ENCODE results near the gene ZNF774.
"Not testable (repeated sequence)": the region's sequence is repeated elsewhere in the genome, so short reads cannot be mapped to it uniquely, and the experiment has no call there.

ZNF774 gene

DNA sequence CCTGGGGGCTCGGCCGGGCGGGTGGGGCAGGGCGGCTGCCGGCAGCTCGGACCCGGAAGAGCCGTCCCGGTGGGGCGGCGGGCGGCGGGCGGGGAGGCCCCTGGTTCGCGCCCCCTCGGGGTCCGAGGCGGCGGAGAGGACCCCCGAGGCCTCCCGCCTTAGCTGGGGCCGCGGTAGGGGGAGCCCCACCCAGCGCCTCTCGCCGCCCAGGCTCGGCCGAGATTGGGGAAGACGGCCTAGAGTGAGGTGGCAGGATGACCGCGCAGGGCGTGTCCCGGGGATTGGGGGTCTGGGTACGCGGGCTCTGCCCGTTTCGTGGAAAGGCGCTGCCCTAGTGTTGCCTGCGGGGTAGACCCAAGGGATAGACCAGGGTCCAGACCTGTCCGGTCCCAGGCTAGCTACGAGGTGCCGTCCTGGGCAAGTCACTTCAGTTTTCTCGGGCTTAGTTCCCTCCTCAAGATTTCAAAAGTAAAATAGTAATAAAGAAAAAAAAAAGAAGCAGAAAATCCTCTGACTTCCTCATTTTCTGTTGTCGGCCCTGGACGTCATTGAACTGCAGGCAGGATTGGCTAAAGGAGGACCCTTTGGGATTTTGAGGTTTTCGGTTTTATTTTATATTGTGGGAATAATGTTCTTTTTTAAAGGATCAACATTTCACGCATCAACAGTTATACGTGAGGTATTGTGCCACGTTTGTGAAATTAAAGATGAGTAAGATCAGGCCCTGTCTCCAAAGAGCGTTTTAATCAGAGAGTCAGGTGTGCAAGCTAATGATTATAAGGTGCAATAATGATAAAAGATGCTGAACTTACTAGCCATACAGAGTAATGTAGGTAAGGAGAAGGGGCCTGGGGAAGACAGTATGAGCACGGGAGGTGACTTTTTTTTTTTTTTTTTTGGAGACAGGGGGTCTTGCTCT lies 36.6 kb downstream of the ZNF774 start:
- DNase-seq (ENCODE audit: low spot score) (peak; percentile 42), FAIRE-seq (no peak)

DNA sequence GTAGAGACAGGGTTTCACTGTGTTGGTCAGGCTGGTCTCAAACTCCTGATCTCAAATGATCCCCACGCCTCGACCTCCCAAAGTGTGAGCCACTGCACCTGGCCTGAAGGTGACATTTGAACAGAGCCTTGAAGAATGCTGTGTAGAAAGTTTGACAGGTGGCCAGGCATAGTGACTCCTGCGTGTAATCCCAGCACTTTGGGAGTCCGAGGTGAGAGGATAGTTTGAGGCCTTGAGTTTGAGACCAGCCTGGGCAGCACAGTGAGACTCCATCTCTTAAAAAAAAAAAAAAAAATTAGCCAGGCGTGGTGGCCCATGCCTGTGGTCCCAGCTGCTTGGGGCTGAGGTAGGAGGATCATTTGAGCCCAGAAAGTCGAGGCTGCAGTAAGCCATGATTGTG lies 37.4 kb downstream of the ZNF774 start:
- FAIRE-seq (no peak), DNase-seq (ENCODE audit: low spot score) (no peak)

DNA sequence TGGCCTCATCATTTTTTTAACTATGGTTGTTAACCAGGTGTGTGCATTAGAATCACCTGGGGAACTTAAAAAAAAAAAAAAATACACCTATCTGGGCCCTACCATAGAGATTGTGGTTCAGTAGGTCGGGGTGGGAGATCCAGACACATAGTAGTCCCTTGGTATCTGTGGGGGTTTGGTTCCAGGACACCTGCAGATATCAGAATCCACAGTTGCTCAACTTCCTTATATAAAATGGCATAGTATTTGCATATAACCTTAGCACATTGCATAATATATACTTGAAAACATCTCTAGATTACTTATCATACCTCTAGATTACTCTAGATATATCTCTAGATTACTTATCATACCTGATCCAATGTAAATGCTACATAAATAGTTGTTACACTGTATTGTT lies 41.0 kb downstream of the ZNF774 start:
- no peak for FAIRE-seq
- no peak for DNase-seq (ENCODE audit: low spot score)

DNA sequence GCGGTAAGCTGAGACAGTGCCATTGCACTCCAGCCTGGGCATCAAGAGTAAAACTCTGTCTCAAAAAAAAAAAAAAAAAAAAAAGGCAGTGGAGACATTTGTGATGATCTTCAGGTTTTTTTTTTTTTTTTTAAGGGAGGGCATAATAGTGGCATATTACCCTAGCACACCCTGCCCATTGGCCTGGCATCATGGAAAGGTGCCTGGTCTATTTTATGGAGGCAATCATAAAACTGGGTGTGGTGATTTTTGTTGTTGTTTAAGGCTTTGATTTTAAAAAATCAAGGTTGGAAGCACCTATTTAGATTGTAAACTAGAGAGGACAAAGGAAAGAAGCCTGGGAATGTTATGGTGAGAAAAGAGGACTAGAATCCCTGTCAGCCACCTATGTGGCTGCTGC lies 42.0 kb downstream of the ZNF774 start:
- DNase-seq (ENCODE audit: low spot score) = no peak
- no peak for FAIRE-seq

DNA sequence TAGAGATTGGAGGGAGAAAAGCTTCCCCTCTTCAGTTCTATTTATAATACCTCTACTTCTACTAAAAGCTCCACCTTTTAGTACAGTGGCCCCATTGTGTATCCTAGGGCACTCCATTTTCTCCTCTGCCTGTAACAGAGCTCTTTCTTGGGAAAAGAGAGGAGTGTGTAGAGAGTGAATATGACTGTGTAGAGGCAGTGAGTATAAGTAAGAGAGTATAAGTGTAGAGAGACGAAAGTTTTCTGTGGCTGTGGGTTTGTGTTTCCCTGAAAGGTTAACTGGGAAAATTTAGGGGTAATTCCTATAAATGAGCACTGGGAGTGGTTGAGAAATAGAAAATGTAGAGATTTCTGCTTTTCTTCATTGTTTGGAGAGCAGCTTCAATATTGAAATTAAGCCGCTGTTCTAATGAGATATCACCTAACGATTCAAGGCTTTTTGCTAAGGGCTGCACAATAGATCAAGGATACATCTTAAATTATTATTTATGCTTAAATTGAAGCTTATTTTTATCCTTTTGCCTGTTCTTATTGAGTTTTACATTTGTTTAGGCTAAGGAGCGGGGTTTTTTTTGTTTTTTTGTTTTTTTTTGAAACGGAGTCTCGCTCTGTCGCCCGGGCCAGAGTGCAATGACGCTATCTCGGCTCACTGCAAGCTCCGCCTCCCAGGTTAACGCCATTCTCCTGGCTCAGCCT lies 42.8 kb downstream of the ZNF774 start:
- FAIRE-seq (no peak), DNase-seq (ENCODE audit: low spot score) (no peak)

DNA sequence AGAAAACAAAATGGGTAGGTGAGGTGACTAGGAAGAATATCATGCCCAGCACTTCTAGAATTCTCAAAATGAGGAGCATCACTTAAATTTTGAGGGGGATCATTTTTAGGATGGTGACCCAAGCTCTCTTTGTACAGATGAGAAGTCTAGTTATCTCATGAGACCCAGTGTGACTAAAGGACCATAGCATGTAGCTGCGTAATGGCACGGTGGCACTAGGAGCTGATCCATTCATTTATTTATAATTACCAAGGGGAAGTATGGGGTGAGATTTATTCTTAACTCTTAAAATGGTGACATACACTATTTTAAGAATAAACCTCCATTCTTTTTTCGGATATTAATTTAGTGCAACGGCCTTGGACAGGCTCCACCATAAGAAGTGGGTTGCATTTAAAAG lies 44.2 kb downstream of the ZNF774 start:
- DNase-seq (ENCODE audit: low spot score) (no peak), FAIRE-seq (no peak)

DNA sequence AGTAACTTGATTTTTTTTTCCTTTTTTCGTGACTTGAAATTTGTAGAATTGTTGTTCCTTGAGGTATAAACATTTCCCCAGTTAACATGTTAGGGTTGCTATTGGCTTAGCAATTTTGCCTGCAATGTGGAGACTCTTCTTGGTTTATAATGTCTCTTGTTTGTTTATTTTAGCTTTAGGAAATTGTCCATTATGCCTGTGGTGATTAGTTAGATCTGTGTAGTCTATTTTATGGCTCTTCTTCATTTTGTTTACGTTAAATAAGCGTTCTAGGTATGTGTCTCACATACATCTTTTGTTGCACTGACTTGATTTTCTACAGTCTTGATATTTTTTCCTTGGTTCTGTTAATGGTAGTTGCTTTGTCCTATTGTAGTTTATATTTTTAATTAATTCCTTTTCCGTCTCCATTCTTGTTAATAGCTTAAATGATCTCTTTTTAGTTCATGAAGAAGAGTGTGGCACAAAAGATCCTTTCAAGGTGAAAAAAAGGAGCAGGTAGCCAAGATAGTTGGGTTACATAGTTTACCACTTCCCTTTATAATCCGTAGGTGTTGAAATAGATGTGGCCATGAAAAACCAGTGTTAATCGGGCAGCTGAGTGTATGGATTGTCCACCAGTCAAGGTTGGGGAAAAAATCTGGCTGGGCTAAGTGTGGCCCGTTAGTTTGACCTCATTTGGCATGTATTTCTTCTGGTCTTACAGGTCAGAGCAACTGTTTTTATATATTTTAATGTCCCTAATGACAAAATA lies 48.1 kb downstream of the ZNF774 start:
- FAIRE-seq (no peak), DNase-seq (ENCODE audit: low spot score) (no peak)

DNA sequence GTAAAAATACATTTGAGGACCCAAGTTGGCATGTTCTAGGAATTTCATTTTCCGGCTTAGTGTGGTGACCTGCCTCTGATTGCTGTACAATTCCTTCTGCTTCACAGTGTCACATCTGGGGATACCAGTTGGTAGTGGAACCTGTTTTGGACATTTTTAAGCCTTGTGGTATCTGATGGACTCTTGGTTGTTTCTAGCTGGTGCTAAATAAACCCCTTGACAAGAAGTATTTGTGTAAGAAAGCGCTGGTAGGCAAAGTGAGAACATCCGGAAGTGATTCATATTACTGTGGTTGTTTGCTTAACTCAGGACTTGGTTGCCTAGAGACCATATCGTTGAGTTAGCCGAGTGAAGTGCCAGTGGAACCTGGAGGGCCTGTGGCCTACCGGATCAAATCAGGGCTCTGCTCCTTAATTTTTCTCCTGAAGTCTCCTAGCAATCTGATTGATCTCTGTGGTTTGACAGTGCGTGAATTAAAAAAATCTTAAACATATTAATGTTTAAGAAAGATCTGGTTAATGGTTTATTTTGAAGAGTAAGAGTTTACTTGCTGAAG lies 48.8 kb downstream of the ZNF774 start:
- FAIRE-seq = peak; percentile 85
- DNase-seq (ENCODE audit: low spot score) = peak; percentile 97

DNA sequence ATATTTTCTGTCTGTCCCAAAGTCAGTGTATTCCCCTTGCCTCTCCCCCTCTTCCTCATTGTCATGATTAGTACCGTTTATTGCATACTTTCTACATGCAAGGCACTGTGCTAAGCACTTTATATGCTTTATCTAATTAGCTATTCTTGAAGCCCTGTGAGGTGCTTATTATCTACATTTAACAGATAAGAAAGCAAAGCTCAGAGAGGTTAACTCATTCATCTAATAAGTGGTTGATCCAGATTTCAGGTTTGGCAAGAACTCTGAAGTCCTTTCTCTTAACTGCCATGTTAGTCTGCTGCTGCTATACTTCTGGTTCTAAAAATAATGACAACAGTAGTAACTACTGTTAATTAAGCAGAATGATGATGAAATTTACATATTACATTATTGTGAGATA lies 49.4 kb downstream of the ZNF774 start:
- FAIRE-seq = no peak
- no peak for DNase-seq (ENCODE audit: low spot score)

DNA sequence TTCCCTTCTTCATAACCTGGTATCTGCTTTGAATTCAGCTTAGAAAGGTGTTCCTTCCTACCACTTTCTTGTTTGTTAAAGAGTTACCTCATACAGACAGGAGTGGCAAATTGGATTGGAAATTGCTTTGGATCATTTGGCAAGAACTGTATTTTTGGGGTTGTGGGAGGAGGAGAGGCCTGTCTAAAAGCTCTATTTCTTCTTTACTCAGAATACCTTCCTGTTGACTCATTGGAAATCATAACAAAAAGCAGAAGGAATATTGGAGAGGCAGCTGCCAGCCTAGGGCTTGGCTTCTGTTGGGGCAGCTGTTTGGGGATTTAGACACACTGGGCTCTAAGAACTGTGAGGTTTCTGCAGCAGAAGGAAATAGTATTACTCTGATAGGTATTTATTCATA lies 50.1 kb downstream of the ZNF774 start:
- FAIRE-seq (peak; percentile 76), DNase-seq (ENCODE audit: low spot score) (peak; percentile 74)

DNA sequence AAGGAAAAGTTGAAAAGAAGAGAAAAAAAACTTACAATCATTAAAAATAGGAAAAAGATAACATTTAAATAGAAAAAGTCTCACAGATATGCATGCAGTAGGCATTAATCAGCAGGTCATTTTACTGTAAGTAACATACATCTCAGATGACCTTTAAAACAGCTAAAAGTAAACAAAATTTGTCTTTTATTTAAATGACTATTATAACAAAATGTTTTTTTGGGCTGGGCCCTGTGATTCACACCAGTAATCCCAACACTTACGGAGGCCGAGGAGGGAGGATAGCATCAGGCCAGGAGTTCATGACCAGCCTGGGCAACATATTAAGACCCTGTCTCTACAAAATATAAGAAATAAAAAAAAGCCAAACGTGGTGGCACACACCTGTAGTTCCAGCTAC lies 50.7 kb downstream of the ZNF774 start:
- DNase-seq (ENCODE audit: low spot score) = no peak
- FAIRE-seq = no peak

DNA sequence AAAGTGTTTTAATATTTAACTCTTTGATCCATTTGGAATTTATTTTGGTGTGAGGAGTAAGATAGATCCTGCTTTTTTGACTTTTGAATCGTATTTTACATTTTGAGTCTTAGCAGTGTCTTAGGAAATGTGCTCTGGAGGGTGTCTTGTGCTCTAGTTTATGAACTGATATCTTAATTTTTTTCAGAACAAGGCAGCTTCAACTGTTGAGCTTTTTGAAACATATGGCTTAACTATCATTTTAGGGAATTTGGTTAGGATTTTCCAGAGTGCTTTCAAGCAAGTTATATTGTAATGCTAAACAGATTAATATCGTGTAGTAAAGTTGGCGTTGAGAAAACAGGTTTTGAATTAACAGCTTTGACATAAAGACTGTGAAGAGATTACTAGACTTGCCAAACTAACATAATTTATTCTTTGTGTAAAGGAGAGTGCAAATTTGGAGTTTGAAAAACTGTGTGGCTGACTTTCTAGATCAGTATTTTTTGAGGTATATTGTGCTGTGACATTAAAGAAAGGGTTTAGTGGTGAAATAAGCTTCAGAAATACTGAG lies 53.0 kb downstream of the ZNF774 start:
- DNase-seq (ENCODE audit: low spot score) (no peak), FAIRE-seq (no peak)

DNA sequence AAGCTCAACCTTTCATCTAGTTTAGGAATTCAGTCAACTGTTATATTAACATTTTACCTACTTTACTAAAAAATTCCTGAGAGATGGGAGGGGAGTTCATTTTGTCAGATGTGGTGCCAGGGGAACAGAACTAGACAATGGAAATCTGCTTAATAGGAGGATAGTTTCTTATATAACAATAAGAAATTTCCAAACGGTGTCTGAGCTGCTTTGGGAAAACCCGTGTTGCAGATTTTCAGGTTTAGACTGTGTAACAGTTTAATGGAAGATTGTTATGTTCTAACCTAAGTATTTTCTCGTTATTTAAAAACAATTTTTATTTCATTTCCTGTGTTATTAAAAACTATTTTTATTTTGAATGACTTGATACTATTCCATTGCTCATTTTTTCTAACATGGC lies 55.3 kb downstream of the ZNF774 start:
- no peak for DNase-seq (ENCODE audit: low spot score)

DNA sequence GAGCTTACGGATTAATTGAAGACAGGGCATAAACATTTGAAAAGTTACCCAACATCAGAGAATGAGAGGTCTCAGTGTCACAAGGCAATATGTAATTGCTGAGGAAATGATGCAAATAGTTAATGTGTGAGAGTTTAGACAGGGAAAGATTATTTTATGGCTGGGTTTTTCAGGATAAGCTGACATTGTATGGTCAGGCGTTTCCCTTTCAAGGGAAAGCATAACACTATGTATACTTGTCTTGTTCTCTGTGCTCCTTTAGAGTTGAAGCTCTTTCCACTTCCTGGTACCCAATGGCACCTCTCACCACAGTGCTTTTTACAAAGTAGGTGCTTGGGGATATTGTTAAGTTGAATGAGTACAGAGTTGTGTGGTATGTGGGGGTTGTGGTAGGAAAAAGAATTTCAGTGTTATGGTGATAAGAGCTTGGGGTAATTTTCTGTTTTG lies 55.8 kb downstream of the ZNF774 start:
- DNase-seq (ENCODE audit: low spot score) (no peak), FAIRE-seq (no peak)

More for the DNA sequence above, 55.3 kb downstream of the ZNF774 start:
- no peak for FAIRE-seq

DNA sequence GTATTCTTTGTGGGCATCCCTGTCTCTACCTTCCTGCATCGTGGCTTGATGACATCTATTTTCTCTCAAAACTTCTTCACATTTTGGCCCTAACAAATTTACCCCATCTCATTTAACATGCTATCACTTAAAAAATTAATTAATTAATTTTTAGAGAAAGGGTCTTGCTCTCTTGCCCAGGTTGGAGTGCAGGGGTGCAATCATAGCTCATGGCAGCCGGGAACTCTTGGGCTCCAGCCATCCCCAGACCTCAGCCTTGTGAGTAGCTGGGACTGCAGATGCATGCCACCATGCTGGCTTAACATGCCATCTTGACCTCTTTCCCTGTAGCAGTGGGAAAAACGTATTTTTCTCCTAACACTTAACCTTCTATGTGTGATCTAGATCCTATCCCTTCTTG lies 56.6 kb downstream of the ZNF774 start:
- FAIRE-seq (no peak), DNase-seq (ENCODE audit: low spot score) (no peak)

DNA sequence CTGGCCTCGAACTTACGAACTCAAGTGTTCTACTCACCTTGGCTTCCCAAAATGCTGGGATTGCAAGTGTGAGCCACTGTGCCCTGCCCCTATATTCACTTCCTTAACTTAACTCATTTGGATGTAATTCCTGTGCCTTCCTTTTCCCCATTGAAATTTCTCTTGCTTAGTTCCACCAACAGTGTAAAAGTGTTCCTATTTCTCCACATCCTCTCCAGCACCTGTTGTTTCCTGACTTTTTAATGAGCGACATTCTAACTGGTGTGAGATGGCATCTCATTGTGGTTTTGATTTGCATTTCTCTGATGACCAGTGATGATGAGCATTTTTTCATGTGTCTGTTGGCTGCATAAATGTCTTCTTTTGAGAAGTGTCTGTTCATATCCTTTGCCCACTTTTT lies 57.5 kb downstream of the ZNF774 start:
- not testable (repeated sequence) for FAIRE-seq; DNase-seq (ENCODE audit: low spot score)

DNA sequence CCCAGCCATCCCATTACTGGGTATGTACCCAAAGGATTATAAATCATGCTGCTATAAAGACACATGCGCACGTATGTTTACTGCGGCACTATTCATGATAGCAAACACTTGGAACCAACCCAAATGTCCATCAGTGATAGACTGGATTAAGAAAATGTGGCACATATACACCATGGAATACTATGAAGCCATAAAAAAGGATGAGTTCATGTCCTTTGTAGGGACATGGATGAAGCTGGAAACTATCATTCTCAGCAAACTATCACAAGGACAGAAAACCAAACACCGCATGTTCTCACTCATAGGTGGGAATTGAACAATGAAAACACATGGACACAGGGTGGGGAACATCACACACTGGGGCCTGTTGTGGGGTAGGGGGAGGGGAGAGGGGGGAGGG lies 58.2 kb downstream of the ZNF774 start:
- not testable (repeated sequence) for DNase-seq (ENCODE audit: low spot score); FAIRE-seq

DNA sequence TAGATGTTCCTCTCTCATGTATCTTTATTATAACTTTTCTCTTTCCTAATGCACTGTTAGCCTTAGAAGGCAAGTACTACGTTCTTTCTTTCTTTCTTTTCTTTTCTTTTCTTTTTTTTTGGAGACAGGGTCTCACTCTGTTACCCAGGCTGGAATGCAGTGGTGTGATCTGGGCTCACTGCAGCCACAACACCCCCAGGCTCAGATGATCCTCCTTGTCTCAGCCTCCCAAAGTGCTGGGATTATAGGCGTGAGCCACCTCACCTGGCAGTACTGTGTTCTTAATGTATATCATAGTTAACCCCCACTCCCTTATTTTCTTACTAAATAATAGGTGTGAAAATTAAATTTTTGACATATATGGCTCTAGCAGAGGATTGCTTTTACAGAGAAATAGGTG lies 59.1 kb downstream of the ZNF774 start:
- FAIRE-seq (no peak), DNase-seq (ENCODE audit: low spot score) (no peak)
